Head of caudate nucleus (tissue), 42 donors: ENCODE data around the gene RECQL5.
"Not testable (repeated sequence)": the region's sequence is repeated elsewhere in the genome, so short reads cannot be mapped to it uniquely, and the experiment has no call there.

Source experiments
- DNase-seq, 42 donors: peaks; one replicate each; pipeline versions ENCODE4 v3.0.0 to v3.0.0-alpha.2; 2020 to 2021; ENCODE audit warnings: mixed read lengths in 7 of 42
- intact Hi-C: fragments of 100-400 bp; cut with DNase I; formaldehyde crosslinking; loops from one replicate; pipeline ENCODE4 v1.15.0; 2022

Gene RECQL5

GRCh38 chr17:75605790-75606189, 61.2 kb downstream of the RECQL5 start:
- intact Hi-C loops: no loop called here
- no peak for DNase-seq

GRCh38 chr17:75604034-75604695, 62.8 kb downstream of the RECQL5 start:
- no peak for DNase-seq

GRCh38 chr17:75603123-75603522, 63.8 kb downstream of the RECQL5 start:
- DNase-seq: no peak

More at GRCh38 chr17:75604034-75604695, 62.8 kb downstream of the RECQL5 start:
- intact Hi-C loops: no loop called here

GRCh38 chr17:75602644-75603043, 64.3 kb downstream of the RECQL5 start:
- no peak for DNase-seq
- intact Hi-C loops: no loop called here

More at GRCh38 chr17:75603123-75603522, 63.8 kb downstream of the RECQL5 start:
- intact Hi-C loops: no loop called here

GRCh38 chr17:75601057-75601987, 65.6 kb downstream of the RECQL5 start:
- DNase-seq: peak in 38 of 42 donors; percentile 22 to 85 (median 56)
- intact Hi-C loops: no loop called here

GRCh38 chr17:75596320-75597087, 70.5 kb downstream of the RECQL5 start:
- intact Hi-C loops: no loop called here
- DNase-seq: no peak

GRCh38 chr17:75595920-75596313, 71.0 kb downstream of the RECQL5 start:
- intact Hi-C loops: no loop called here
- DNase-seq: no peak

- intact Hi-C loops: no loop called here
- no peak for DNase-seq
Measured at GRCh38 chr17:75595284-75595919, 71.6 kb downstream of the RECQL5 start.

- intact Hi-C loops: no loop called here
- no peak for DNase-seq
Measured at GRCh38 chr17:75594499-75595283, 72.3 kb downstream of the RECQL5 start.

GRCh38 chr17:75593430-75593829, 73.5 kb downstream of the RECQL5 start:
- DNase-seq, intact Hi-C loops: not testable (repeated sequence)

- intact Hi-C loops: no loop called here
- DNase-seq: no peak
Measured at GRCh38 chr17:75592348-75593020, 74.5 kb downstream of the RECQL5 start.

GRCh38 chr17:75591722-75592302, 75.1 kb downstream of the RECQL5 start:
- intact Hi-C loops: no loop called here
- DNase-seq: no peak

GRCh38 chr17:75590849-75591721, 75.9 kb downstream of the RECQL5 start:
- DNase-seq: no peak
- intact Hi-C loops: no loop called here

- intact Hi-C loops: no loop called here
- no peak for DNase-seq
Measured at GRCh38 chr17:75590314-75590761, 76.6 kb downstream of the RECQL5 start.

- intact Hi-C loops: loop anchor here (5.0 to 10.0 kb wide), 2 partner anchors 73 to 165 kb away; partner anchors contain the start of genes CASKIN2 and TSEN54
- DNase-seq: peak in 4 of 42 donors; percentile 16 to 45 (median 16)
Measured at GRCh38 chr17:75589919-75590303, 77.0 kb downstream of the RECQL5 start.
